GM18526 (cell line): ENCODE results near the gene LGALS16.

ENCODE experiments used
- POLR2A ChIP-seq: IDR thresholded peaks from 3 replicates; pipeline ENCODE4 v1.6.1; 2011; ENCODE audit not compliant: insufficient read length; ENCODE audit errors: extremely low read depth

Gene LGALS16

GRCh38 chr19:39671739-39672363 lies 16.1 kb downstream of the LGALS16 start:
- no peak for TF ChIP-seq POLR2A

- TF ChIP-seq POLR2A, result no peak
Measured at GRCh38 chr19:39672473-39672872, 16.8 kb downstream of the LGALS16 start.

GRCh38 chr19:39676004-39676403 lies 20.3 kb downstream of the LGALS16 start:
- no peak for TF ChIP-seq POLR2A

- TF ChIP-seq POLR2A, result no peak
Measured at GRCh38 chr19:39677961-39678889, 22.5 kb downstream of the LGALS16 start.

- TF ChIP-seq POLR2A, result peak; percentile 44
Measured at GRCh38 chr19:39679056-39679790, 23.5 kb downstream of the LGALS16 start.

- TF ChIP-seq POLR2A, result no peak
Measured at GRCh38 chr19:39679791-39680168, 24.1 kb downstream of the LGALS16 start.

GRCh38 chr19:39680593-39680992 lies 24.9 kb downstream of the LGALS16 start:
- no peak for TF ChIP-seq POLR2A

GRCh38 chr19:39681416-39681815 lies 25.7 kb downstream of the LGALS16 start:
- no peak for TF ChIP-seq POLR2A

- no peak for TF ChIP-seq POLR2A
Measured at GRCh38 chr19:39684267-39684666, 28.6 kb downstream of the LGALS16 start.

- TF ChIP-seq POLR2A, result no peak
Measured at GRCh38 chr19:39686739-39687138, 31.0 kb downstream of the LGALS16 start.

- TF ChIP-seq POLR2A, result no peak
Measured at GRCh38 chr19:39692166-39692565, 36.5 kb downstream of the LGALS16 start.

- TF ChIP-seq POLR2A, result no peak
Measured at GRCh38 chr19:39692822-39693221, 37.1 kb downstream of the LGALS16 start.

GRCh38 chr19:39695759-39696158 lies 40.0 kb downstream of the LGALS16 start:
- no peak for TF ChIP-seq POLR2A

GRCh38 chr19:39696387-39696786 lies 40.7 kb downstream of the LGALS16 start:
- no peak for TF ChIP-seq POLR2A

GRCh38 chr19:39698535-39698934 lies 42.8 kb downstream of the LGALS16 start:
- TF ChIP-seq POLR2A, result no peak

- TF ChIP-seq POLR2A, result no peak
Measured at GRCh38 chr19:39701291-39701690, 45.6 kb downstream of the LGALS16 start.
